Keratinocyte (primary cell): ENCODE data around the gene FGF10. TPM values are rescaled to one million over a fixed set of nuclear protein-coding genes. Genes with fewer than 3 reads are reported as not detected.

Experiments
- DNase-seq: peaks from one replicate; pipeline ENCODE4 v3.0.0-alpha.2; 2011; ENCODE audit warnings: low read depth, missing footprints, low spot score
- FAIRE-seq: peaks from 2 replicates; lab custom pipeline; 2011; peaks lifted over from hg19 to GRCh38; lab: Jason Lieb, UNC
- H2AFZ ChIP-seq: 2 replicates; pipeline ENCODE4 v1.6.0; 2012; ENCODE audit warnings: low read length, control low read depth, inconsistent platforms; ENCODE audit not compliant: control insufficient read depth
- H3K27ac ChIP-seq: 2 replicates; pipeline ENCODE4 v1.5.1; 2011; ENCODE audit warnings: low read length; ENCODE audit not compliant: control insufficient read depth, insufficient read depth
- H3K27me3 ChIP-seq: 3 replicates; pipeline ENCODE4 v1.6.0; 2011; ENCODE audit warnings: low read length; ENCODE audit not compliant: control insufficient read depth, insufficient read depth; ENCODE audit errors: extremely low read depth
- H3K36me3 ChIP-seq, 2 experiments: 2 replicates in 1 of 2; 3 replicates in 1 of 2; pipeline ENCODE4 v1.5.1; 2011; ENCODE audit warnings: low read length in 2 of 2, mild to moderate bottlenecking in 1 of 2; ENCODE audit not compliant: control insufficient read depth in 2 of 2, insufficient read depth in 2 of 2; ENCODE audit errors: extremely low read depth in 1 of 2
- H3K4me1 ChIP-seq: 3 replicates; pipeline ENCODE4 v1.5.1; 2011; ENCODE audit warnings: low read length; ENCODE audit not compliant: control insufficient read depth, insufficient read depth; ENCODE audit errors: extremely low read depth
- H3K4me2 ChIP-seq: 3 replicates; pipeline ENCODE4 v1.6.0; 2011; ENCODE audit warnings: low read depth, low read length; ENCODE audit not compliant: control insufficient read depth, insufficient read depth; ENCODE audit errors: extremely low read depth
- H3K4me3 ChIP-seq, 3 experiments: fragments of 200-600 bp in 1 of 3; sonication (generic) in 1 of 3; 2 replicates in 2 of 3; 3 replicates in 1 of 3; pipeline ENCODE4 v1.5.1; 2011 to 2016; ENCODE audit warnings: low read length in 3 of 3, mild to moderate bottlenecking in 3 of 3, control low read depth in 2 of 3, inconsistent platforms in 1 of 3, low read depth in 1 of 3, mixed read lengths in 1 of 3, mixed run types in 1 of 3, moderate library complexity in 1 of 3; ENCODE audit not compliant: control insufficient read depth in 2 of 3, insufficient read depth in 2 of 3; ENCODE audit errors: extremely low read depth in 1 of 3
- H3K79me2 ChIP-seq: 2 replicates; pipeline ENCODE4 v1.6.0; 2012; ENCODE audit warnings: low read length; ENCODE audit not compliant: control insufficient read depth, insufficient read depth
- H3K9ac ChIP-seq: 3 replicates; pipeline ENCODE4 v1.6.0; 2011; ENCODE audit warnings: low read length; ENCODE audit not compliant: control insufficient read depth, insufficient read depth; ENCODE audit errors: extremely low read depth
- H3K9me1 ChIP-seq: 3 replicates; pipeline ENCODE4 v1.6.0; 2011; ENCODE audit warnings: low read length; ENCODE audit not compliant: control insufficient read depth, insufficient read depth; ENCODE audit errors: extremely low read depth
- H3K9me3 ChIP-seq: 2 replicates; pipeline ENCODE4 v1.5.1; 2012; ENCODE audit warnings: low read depth, low read length; ENCODE audit not compliant: control insufficient read depth
- H4K20me1 ChIP-seq: 3 replicates; pipeline ENCODE4 v1.6.0; 2011; ENCODE audit warnings: low read length; ENCODE audit not compliant: control insufficient read depth, insufficient read depth; ENCODE audit errors: extremely low read depth
- CTCF ChIP-seq, 3 experiments: IDR thresholded peaks in 1 of 3; conservative IDR thresholded peaks in 1 of 3; optimal IDR thresholded peaks in 1 of 3; 2 replicates in 2 of 3; 3 replicates in 1 of 3; pipeline versions ENCODE3 to v1.5.1; 2011; ENCODE audit warnings: low read length in 3 of 3, mild to moderate bottlenecking in 3 of 3, moderate library complexity in 2 of 3, control low read depth in 1 of 3, inconsistent platforms in 1 of 3; ENCODE audit not compliant: insufficient read depth in 2 of 3; ENCODE audit errors: extremely low read depth in 1 of 3
- EZH2 ChIP-seq: IDR thresholded peaks from one replicate; pipeline ENCODE4 v1.6.1; 2012; ENCODE audit warnings: inconsistent platforms, mild to moderate bottlenecking, low read length, moderate library complexity
- dilution Hi-C: fragments of 300-500 bp; cut with MboI; formaldehyde crosslinking; loops from one replicate; pipeline ENCODE4 v1.7.0; 2020; ENCODE audit warnings: low sequenced_read_pairs; ENCODE audit not compliant: extremely low pct_ligation_motif_present
- polyA plus RNA-seq, 5 experiments: library from polyadenylated mRNA; depleted of rRNA in 3 of 5; stranded (reverse) in 3 of 5; stranded (forward) in 1 of 5; unstranded in 1 of 5; fragments of >200 nt; gene quantifications; 1 replicate in 1 of 5; 2 replicates in 3 of 5; 3 replicates in 1 of 5; pipeline versions ENCODE4 v1.2.1 to v1.2.3, GENCODE V29; 2011 to 2012; ENCODE audit warnings: missing spikeins in 2 of 5, low read depth in 1 of 5, low replicate concordance in 1 of 5

Gene FGF10
- polyA plus RNA-seq, 1 donor (not counting 4 experiments of a cell fraction or from before 2014, with no cell fraction given), result not detected

- H3K79me2 ChIP-seq, result no peaks in the 10 kb centered on the region
- H3K9me1 ChIP-seq, result no peaks in the 10 kb centered on the region
- dilution Hi-C loops, result no loop called here
- no peak overlapping the region for H3K4me3 ChIP-seq
- no peaks in the 10 kb centered on the region for H3K4me1 ChIP-seq
- TF ChIP-seq EZH2 (no peak), CTCF (optimal IDR thresholded peaks at IDR 0.05 in 1 of 3, IDR thresholded peaks at IDR 0.05 in 1 of 3, conservative IDR thresholded peaks at IDR 0.05 in 1 of 3; ENCODE audit: extremely low read depth in 1 of 3, insufficient read depth in 2 of 3, low read length in 3 of 3) (no peak)
- H4K20me1 ChIP-seq, result no peaks in the 10 kb centered on the region
- DNase-seq, result no peak
- no peak overlapping the region for H3K27ac ChIP-seq
- no peaks in the 10 kb centered on the region for H3K9me3 ChIP-seq
- H3K36me3 ChIP-seq, result no peaks in the 10 kb centered on the region
- no peak overlapping the region for H3K9ac ChIP-seq
- no peak for FAIRE-seq
- no peak overlapping the region for H3K4me2 ChIP-seq
- no peaks in the 10 kb centered on the region for H3K27me3 ChIP-seq
- no peak overlapping the region for H2AFZ ChIP-seq
Measured at GRCh38 chr5:44360919-44361318, 28.3 kb downstream of the FGF10 start.

GRCh38 chr5:44358421-44358820 lies 30.8 kb downstream of the FGF10 start:
- FAIRE-seq (no peak), DNase-seq (no peak)
- no peaks in the 10 kb centered on the region for H3K79me2 ChIP-seq
- H3K4me3 ChIP-seq, result no peak overlapping the region
- no peaks in the 10 kb centered on the region for H3K36me3 ChIP-seq
- H3K9me1 ChIP-seq, result no peaks in the 10 kb centered on the region
- dilution Hi-C loops, result no loop called here
- H3K27ac ChIP-seq, result no peak overlapping the region
- H2AFZ ChIP-seq, result no peak overlapping the region
- H3K4me2 ChIP-seq, result no peak overlapping the region
- no peaks in the 10 kb centered on the region for H3K9me3 ChIP-seq
- TF ChIP-seq EZH2, result no peak
- no peak for TF ChIP-seq CTCF (optimal IDR thresholded peaks at IDR 0.05 in 1 of 3, IDR thresholded peaks at IDR 0.05 in 1 of 3, conservative IDR thresholded peaks at IDR 0.05 in 1 of 3; ENCODE audit: extremely low read depth in 1 of 3, insufficient read depth in 2 of 3, low read length in 3 of 3)
- no peaks in the 10 kb centered on the region for H3K4me1 ChIP-seq
- H3K27me3 ChIP-seq, result no peaks in the 10 kb centered on the region
- no peak overlapping the region for H3K9ac ChIP-seq
- H4K20me1 ChIP-seq, result no peaks in the 10 kb centered on the region
